Activated CD8-positive, alpha-beta memory T cell treated with anti-CD3 and anti-CD28 coated beads, Interleukin-2, amount 50 U/mL, for 1 hour (primary cell): ENCODE results near the gene COLEC12.

Experiments used
- DNase-seq: peaks from one replicate; pipeline ENCODE4 v3.0.0-alpha.2; 2020; ENCODE audit errors: extremely low read depth

COLEC12 gene

DNA sequence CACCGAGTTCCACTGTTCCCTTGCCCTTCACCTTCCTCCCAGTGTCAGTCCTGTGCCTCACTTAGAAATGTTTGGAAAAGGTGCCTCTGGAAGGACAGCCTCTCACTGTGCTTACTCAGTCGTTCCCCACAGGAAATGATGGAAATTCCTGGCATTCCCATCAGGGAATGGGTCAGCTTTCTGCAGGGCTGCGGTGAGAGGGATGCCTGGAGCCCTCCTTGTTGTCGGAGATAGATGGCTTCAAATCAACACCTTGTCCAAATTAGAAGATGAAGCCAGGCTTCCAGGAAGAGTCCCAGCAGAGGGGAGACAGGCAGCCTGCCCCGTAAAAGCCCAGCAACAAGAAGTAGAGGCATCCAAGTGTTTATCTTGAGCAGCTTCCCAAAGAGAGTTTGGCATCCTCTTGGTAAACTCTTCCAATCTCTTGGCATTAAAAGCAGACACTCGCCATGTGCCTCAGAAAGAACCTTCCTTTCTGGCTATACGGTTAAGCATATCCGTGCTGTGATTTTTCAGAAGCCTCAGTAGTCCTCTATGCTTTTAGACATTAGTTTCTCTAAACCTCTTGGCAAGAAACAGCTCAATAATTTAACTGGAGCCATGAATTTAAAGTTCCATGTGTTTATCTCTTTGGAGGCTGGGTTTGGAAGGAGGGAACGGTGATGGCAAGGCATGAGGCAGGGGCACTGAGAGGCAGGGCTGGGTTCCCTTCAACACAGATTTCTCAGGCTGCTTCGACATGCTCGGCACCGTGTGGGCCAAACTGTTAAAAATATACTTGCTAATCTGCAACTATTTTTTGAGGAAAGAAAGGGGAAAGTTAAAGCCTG lies 25.1 kb downstream of the COLEC12 start:
- DNase-seq, result no peak

DNA sequence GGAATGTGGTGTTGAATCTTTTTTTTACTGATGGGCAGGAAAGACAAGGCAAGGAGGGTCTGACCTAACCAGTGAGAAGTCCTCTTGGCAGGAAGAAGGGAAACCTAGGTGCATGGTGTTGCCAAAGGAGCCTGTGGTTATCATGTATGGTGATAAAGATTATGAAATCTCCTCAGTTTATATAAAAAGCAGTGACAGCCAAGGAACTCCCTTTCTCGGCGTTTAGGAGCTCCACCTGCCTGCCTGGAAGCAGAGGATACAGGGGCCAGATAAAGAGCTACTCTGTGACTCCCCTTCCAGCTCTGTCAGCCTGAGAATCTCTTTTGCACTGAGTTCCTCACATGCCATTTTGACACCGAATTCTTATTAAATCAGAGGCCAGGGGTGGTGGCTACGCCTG lies 26.1 kb downstream of the COLEC12 start:
- no peak for DNase-seq

DNA sequence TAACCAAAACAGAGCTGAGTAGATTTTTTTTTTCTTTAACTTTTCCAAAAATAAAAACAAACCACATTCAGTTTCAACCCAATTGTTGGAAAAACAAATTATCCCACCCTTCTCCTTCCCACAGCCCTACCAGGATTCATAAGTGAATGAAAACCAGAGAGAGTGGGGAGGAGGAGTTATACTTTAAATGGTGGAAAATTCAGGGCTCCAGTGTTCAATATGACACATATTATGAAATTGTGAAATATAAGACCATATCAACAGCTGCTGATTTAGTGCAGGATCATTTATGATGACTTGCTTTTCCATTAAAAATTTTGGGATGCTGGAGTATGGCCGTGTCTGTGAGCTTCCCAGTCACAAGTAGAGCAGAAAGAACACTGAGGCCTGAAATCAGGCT lies 26.7 kb downstream of the COLEC12 start:
- DNase-seq, result no peak

DNA sequence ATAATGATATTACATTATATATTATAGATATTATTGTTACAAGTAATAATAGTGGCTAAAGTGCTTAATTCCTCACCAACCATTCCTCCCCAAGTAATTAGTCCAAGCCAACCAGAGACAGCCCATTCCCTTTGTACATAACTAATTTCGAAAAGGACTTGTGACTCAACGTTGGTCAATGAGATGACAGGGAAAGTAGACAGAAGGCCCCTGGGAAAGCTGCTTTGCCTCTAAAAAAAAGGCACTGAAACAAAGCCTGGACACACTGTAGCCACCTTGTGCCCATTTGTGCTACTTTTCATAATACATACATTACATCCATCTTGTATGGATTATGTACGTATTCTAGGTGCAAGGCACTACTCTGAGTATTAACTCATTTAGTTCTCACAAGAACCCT lies 28.8 kb downstream of the COLEC12 start:
- no peak for DNase-seq

DNA sequence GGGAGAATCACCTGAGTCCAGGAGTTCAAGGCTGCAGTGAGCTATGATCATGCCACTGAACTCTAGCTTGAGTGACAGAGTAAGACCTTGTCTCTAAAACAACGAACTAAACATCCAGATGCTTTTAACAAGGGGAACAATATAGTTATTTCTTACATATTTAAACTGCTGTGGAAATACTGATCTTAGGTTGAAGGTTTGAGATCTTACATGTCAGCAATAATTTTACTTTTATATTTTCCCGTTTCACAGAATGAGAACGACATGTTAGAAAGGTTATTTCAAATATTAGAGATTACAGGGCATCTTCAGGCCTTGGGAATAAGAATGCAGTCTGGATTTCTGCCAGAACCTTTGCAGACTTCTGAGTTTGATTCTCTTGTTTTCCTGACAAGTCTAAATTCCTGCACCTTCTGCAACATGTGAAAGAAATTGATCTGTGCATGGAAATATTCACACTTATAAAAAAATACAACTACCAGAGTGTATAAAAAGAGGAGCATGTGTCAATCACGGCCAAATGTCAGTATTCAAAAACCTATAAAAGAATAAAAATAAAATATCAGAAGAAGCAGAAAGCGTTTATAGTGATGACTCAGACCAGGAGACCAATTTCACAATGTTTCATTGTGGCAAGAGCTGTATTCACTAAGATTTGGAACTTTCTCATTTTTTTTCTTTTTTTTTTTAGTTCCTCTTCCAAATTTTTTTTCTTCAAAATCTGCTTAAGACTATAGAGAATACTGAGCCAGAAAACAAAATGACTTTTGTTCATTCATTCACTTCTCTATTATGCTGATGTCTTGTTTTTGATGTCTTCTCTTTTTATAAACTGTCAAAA lies 29.6 kb downstream of the COLEC12 start:
- DNase-seq, result no peak

GRCh38 chr18:468955-469790 lies 31.3 kb downstream of the COLEC12 start:
- DNase-seq, result no peak

- DNase-seq, result no peak
Observed at GRCh38 chr18:463827-464541, 36.5 kb downstream of the COLEC12 start.

DNA sequence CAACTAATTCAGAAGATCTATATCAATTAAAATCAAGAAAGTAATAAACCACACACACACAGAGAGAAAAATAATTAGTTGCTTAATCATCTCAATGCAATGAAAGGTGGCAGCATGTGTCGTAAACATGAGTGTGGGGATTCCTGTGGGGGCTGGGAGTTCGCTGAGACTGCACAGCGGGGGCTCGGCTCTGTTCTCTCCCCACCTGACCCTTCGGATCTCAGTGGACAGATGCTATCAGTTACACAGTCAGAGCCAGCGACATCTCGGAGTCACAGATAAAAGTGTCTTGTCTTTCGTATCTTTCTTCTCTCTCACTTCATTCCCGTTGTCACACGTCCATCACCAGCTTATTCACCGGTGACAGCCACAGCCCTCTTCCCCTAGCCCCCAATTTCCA lies 37.1 kb downstream of the COLEC12 start:
- DNase-seq, result no peak

DNA sequence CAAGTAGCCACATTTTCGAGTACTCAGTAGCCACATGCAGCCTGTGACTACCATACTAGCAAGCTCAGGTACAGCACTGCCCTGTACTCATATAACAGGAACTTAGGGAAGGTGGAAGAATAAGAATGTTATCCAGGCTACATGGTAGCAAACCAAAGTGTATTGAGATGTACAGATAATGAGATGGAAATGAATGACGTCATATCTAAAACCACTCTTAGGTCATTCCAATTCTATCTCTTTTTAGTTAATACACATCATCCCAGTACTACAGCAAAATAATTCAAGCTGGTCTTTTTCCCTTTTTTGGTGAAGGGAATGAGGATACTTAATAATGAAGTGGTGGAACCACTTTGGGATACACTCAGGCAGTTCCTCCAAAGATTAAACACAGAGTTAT lies 38.7 kb downstream of the COLEC12 start:
- DNase-seq, result no peak

DNA sequence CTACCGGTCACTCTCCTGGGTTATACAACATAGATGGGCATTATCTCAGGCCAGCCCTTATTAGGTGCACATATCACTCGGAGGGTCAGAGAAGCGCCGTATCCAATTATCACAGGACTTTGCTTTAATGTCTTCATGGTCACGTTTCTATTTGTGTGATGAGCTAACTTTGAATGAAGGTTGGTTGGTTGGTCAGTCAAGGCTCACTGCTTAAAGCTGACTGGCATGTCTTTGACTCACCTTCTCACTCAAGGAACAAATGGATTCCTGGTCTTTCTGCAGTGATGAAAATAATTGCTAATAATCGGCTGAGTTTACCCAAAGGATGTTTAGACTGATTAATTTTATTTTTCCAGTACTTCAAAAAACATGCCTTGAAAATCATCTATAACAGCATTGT lies 39.7 kb downstream of the COLEC12 start:
- DNase-seq, result no peak

GRCh38 chr18:459814-460593 lies 40.5 kb downstream of the COLEC12 start:
- DNase-seq, result no peak

DNA sequence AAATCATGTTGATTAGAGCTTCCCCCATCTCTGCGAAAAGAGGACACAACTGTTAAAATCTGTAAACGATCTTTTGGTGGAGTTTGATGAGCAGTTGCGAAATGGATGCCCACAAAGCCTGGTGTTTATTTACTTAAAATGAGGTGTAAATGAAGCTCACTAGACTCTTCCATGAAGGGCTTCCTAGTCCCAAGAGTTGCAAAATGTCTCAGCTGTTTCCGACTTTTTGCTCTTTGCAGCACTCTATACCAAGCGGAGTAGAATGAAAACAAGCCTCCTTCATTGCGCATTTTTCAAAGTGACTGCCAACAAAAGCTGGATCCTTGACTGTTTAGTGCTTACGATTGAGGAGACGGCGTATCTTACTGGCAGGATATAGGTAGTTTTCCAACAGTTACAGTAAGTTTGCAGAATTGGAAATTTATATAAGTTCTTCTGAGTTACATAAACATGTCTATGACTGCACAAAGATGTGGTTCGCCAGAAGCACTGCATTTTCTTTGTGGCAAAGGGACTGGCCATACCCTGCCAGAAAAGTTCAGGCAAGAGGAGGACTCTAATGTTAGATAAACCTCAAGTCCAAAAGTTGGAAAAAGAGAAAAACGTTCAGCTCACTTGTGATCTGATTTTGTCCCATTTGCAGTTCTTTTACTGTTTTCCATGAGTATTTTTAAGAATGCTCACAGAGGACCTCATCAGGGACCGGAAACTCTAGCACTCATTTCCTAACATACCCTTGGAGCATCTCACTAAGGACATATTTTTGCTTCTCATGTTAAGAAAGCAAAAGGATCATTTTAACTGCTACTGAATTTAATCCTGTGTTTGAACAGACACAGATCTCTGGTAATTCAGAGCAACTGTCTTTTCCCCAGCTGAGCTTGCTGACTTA lies 42.7 kb downstream of the COLEC12 start:
- no peak for DNase-seq

- DNase-seq, result no peak
Observed at GRCh38 chr18:457140-457519, 43.4 kb downstream of the COLEC12 start.

DNA sequence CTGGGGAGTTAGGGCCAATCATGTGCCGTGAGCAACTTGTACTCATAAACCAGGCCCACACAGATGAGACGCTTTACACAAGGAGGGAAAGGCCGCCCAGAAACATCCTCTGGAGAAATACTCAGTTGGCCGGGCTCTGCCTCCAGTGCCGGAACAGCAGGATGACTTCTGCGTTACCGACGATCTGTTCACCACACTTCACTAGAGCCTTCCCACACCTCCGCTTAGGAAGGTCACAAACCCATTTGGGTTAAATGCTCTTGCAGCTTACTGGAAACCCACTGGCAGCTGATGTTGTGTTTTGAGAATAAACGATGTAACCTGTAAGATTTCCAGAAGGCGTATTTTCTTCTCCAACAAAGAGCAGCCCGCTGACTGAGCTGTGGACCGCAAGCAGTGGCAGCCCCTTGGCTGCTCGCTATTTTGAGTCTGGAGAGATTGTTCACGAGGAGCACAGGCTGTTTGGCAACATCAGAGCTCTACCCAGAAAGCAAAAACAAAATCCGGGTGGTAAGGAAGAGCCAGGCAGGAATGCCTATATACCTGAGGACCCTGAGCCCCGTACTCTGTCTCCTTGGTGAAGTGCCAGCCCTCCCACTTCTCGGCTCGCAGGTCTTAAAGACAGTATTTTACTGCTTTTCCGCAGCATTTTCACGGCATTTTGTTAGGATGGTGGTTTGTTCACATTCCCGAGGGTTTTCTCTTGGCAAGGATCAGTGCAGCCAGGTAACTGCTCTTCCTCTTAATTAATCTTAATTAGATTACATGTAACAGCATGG lies 44.0 kb downstream of the COLEC12 start:
- no peak for DNase-seq

DNA sequence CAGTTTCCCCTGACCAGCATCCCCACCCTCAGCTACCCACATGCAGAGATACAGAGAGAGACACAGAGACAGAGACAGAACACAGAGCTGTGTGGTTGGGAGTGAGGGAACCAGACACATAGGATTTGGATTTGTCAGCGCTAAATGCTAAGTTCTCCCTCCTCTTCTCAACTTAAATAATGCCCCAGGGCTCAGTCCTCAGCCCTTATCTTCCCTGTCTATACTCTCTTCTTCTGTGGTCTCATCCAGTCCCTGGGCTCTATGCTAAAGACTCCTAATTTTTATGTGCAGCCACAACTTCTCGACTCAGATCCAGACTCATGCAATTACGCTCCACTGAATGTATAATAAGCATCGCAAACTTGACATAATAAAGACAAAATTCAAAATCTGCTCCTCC lies 47.1 kb downstream of the COLEC12 start:
- no peak for DNase-seq

GRCh38 chr18:452816-453215 lies 47.7 kb downstream of the COLEC12 start:
- no peak for DNase-seq

DNA sequence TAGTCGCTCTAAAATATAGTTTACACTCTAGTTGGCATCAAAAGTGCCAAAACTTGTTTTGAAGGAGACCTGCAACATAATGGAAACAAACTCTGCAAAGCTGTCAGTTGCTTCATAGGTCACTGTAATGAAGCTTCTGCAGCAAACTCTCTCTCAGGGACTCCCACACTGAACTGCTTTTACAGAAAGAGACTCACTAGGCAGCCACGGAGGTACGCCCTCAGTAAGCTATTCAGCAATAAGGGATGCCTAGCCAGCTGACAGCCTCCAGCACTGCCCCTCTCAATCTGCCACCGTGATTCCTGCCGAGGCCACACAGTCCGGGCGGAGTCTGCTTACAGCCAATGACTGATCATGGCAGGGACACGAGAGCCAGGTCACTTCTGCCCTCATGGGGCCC lies 51.1 kb downstream of the COLEC12 start:
- no peak for DNase-seq

GRCh38 chr18:448116-448790 lies 52.2 kb downstream of the COLEC12 start:
- DNase-seq, result no peak
